ENCODE measurements around the gene THOC6.

Gene THOC6

GRCh38 chr16:3060339-3061127 is 36.7 kb downstream of the THOC6 start:
- H3K9me3 ChIP-seq (ENCODE audit: severe bottlenecking) = no peaks in the 10 kb centered on the region
- peaks cover 8% of the 10 kb centered on the region for H3K4me1 ChIP-seq (ENCODE audit: insufficient read depth, poor library complexity, severe bottlenecking)
- DNase-seq (ENCODE audit: low spot score) (no peak), ATAC-seq (ENCODE audit: low read depth) (no peak)
- H3K27me3 ChIP-seq (ENCODE audit: insufficient read depth, poor library complexity, severe bottlenecking) = no peaks in the 10 kb centered on the region
- no peak overlapping the region for H3K27ac ChIP-seq (ENCODE audit: poor library complexity, severe bottlenecking)
- no peaks in the 10 kb centered on the region for H3K36me3 ChIP-seq (ENCODE audit: low read depth)
- no peak for TF ChIP-seq CTCF (IDR thresholded peaks at IDR 0.05; ENCODE audit: poor library complexity, severe bottlenecking)
- no peak overlapping the region for H3K4me3 ChIP-seq (ENCODE audit: severe bottlenecking)

GRCh38 chr16:3062553-3062952 is 38.7 kb downstream of the THOC6 start:
- Histone ChIP-seq H3K4me1 (ENCODE audit: insufficient read depth, poor library complexity, severe bottlenecking) (peaks cover 8% of the 10 kb centered on the region), H3K27ac (ENCODE audit: poor library complexity, severe bottlenecking) (no peak overlapping the region), H3K4me3 (ENCODE audit: severe bottlenecking) (no peak overlapping the region), H3K9me3 (ENCODE audit: severe bottlenecking) (no peaks in the 10 kb centered on the region), H3K36me3 (ENCODE audit: low read depth) (no peaks in the 10 kb centered on the region), H3K27me3 (ENCODE audit: insufficient read depth, poor library complexity, severe bottlenecking) (no peaks in the 10 kb centered on the region)
- no peak for ATAC-seq (ENCODE audit: low read depth)
- DNase-seq (ENCODE audit: low spot score) = no peak
- TF ChIP-seq CTCF (IDR thresholded peaks at IDR 0.05; ENCODE audit: poor library complexity, severe bottlenecking) = no peak

- TF ChIP-seq CTCF (IDR thresholded peaks at IDR 0.05; ENCODE audit: poor library complexity, severe bottlenecking) = no peak
- Histone ChIP-seq H3K36me3 (ENCODE audit: low read depth) (no peaks in the 10 kb centered on the region), H3K27me3 (ENCODE audit: insufficient read depth, poor library complexity, severe bottlenecking) (no peaks in the 10 kb centered on the region), H3K27ac (ENCODE audit: poor library complexity, severe bottlenecking) (no peak overlapping the region), H3K9me3 (ENCODE audit: severe bottlenecking) (no peaks in the 10 kb centered on the region), H3K4me3 (ENCODE audit: severe bottlenecking) (no peak overlapping the region), H3K4me1 (ENCODE audit: insufficient read depth, poor library complexity, severe bottlenecking) (peaks cover 8% of the 10 kb centered on the region)
- ATAC-seq (ENCODE audit: low read depth) (no peak), DNase-seq (ENCODE audit: low spot score) (no peak)
Observed at GRCh38 chr16:3063625-3064386, 40.0 kb downstream of the THOC6 start.

GRCh38 chr16:3065069-3065741 is 41.4 kb downstream of the THOC6 start, which contains the start of gene IL32:
IL32 (plus strand) TSS chr16:3065640; CDS start chr16:3065812, 172 bp downstream.
- no peak within 1 kb of the TSS for H3K4me3 ChIP-seq (ENCODE audit: severe bottlenecking)

More at GRCh38 chr16:3065069-3065741, 41.4 kb downstream of the THOC6 start, which contains the start of gene IL32:
- Histone ChIP-seq H3K27me3 (ENCODE audit: insufficient read depth, poor library complexity, severe bottlenecking) (no peaks in the 10 kb centered on the region), H3K27ac (ENCODE audit: poor library complexity, severe bottlenecking) (no peak within 1 kb of the TSS), H3K4me1 (ENCODE audit: insufficient read depth, poor library complexity, severe bottlenecking) (peaks cover 8% of the 10 kb centered on the region), H3K36me3 (ENCODE audit: low read depth) (no peaks in the 10 kb centered on the region), H3K9me3 (ENCODE audit: severe bottlenecking) (no peaks in the 10 kb centered on the region)
- peak; percentile 71 for ATAC-seq (ENCODE audit: low read depth)
- DNase-seq (ENCODE audit: low spot score) = no peak
- no peak for TF ChIP-seq CTCF (IDR thresholded peaks at IDR 0.05; ENCODE audit: poor library complexity, severe bottlenecking)
